Measurements from ENCODE around the gene DLGAP1. TPM values are rescaled to one million over a fixed set of nuclear protein-coding genes. Genes with fewer than 3 reads are reported as not detected.

DLGAP1 gene
- total RNA-seq, 1 experiment from 2014 or later = 23.2 TPM

- H3K9me3 Mint-ChIP-seq = peaks cover 0 to 3% of the 10 kb centered on the region in 2 experiments; a peak in 1 of 5 replicates
- no peaks in the 10 kb centered on the region for H3K79me2 ChIP-seq (ENCODE audit: insufficient read depth, low read length)
- H3T11ph ChIP-seq (ENCODE audit: low read length) = no peak overlapping the region
- no CpG with 5 or more reads among the region's 2 CpGs for WGBS (ENCODE audit: extremely low coverage, insufficient read length, low lambda C conversion rate)
- no peak overlapping the region for H2BK12ac ChIP-seq (ENCODE audit: insufficient read length, low read depth, low read length)
- H2BK15ac ChIP-seq (ENCODE audit: low read depth, low read length) = no peak overlapping the region
- no peak overlapping the region for H2BK120ac ChIP-seq (ENCODE audit: low read depth, low read length, poor library complexity, severe bottlenecking)
- H3K27me3 ChIP-seq (ENCODE audit: insufficient read depth, low read length) = no peaks in the 10 kb centered on the region
- no peak overlapping the region for H3K27ac ChIP-seq (ENCODE audit: insufficient read length, low read depth, low read length)
- H2AFZ ChIP-seq (ENCODE audit: low read length) = no peak overlapping the region
- H3K27ac Mint-ChIP-seq = no peak overlapping the region; a peak in 1 of 7 replicates
- H3K14ac ChIP-seq (ENCODE audit: insufficient read depth, low read length) = no peak overlapping the region
- H3K4ac ChIP-seq (ENCODE audit: low read depth, low read length) = no peak overlapping the region
- no peak overlapping the region for H4K8ac ChIP-seq (replicated peaks; ENCODE audit: insufficient read length, low read depth, low read length)
- no peak overlapping the region for H3K18ac ChIP-seq (ENCODE audit: insufficient read length, low read depth, low read length)
- no peak overlapping the region for H2AK5ac ChIP-seq (ENCODE audit: insufficient read length, low read length)
- no peak overlapping the region for H4K5ac ChIP-seq (ENCODE audit: insufficient read length, low read depth, low read length)
- no peaks in the 10 kb centered on the region for H3K9me3 ChIP-seq (ENCODE audit: control insufficient read depth, low read depth, low read length)
- no peak overlapping the region for H3K4me3 Mint-ChIP-seq
- H2BK20ac ChIP-seq (ENCODE audit: low read depth, low read length, poor library complexity, severe bottlenecking) = no peak overlapping the region
- no peak overlapping the region for H2BK5ac ChIP-seq (ENCODE audit: insufficient read length, low read length)
- H3K27me3 Mint-ChIP-seq (ENCODE audit: low read depth) = no peaks in the 10 kb centered on the region
- H3K79me1 ChIP-seq (ENCODE audit: insufficient read depth, low read depth, low read length, poor library complexity, severe bottlenecking) = no peaks in the 10 kb centered on the region
- H3K23ac ChIP-seq (ENCODE audit: insufficient read length, low read depth, low read length) = no peak overlapping the region
- H3K36me3 Mint-ChIP-seq (ENCODE audit: insufficient read depth in 1 of 3, low read depth in 3 of 3) = peaks cover 0 to 2% (median 0%) of the 10 kb centered on the region in 3 experiments; a peak in 1 of 7 replicates
- peaks cover 8% of the 10 kb centered on the region for H3K4me1 ChIP-seq (ENCODE audit: insufficient read depth, low read length)
- no peaks in the 10 kb centered on the region for H4K20me1 ChIP-seq (ENCODE audit: control insufficient read depth, insufficient read depth, insufficient read length)
- peaks cover 19 to 24% of the 10 kb centered on the region in 2 experiments for H3K4me1 Mint-ChIP-seq
- no peak overlapping the region for H3K4me2 ChIP-seq (ENCODE audit: insufficient read depth, insufficient read length, low read length)
- TF ChIP-seq CTCF (conservative IDR thresholded peaks at IDR 0.05) = no peak
- no peak for DNase-seq
- H3K23me2 ChIP-seq (ENCODE audit: insufficient read length, low read depth, low read length, poor library complexity, severe bottlenecking) = no peaks in the 10 kb centered on the region
- no peak overlapping the region for H4K91ac ChIP-seq (ENCODE audit: insufficient read length, low read depth, low read length)
- no peak overlapping the region for H3K56ac ChIP-seq (ENCODE audit: insufficient read length, low read depth, low read length)
- no peak overlapping the region for H3K9ac ChIP-seq (ENCODE audit: extremely low read depth, insufficient read length, low read length)
Observed at GRCh38 chr18:4284528-4284927, 170.6 kb downstream of the DLGAP1 start.
